CD8-positive, alpha-beta memory T cell (primary cell): ENCODE results near the gene LRBA. TPM values are rescaled to one million over a fixed set of nuclear protein-coding genes. Genes with fewer than 3 reads are reported as not detected.

Experiments used
- CTCF ChIA-PET: fragments of 350-600 bp; sonication (Branson Sonifier 250); formaldehyde crosslinking; loops from one replicate; lab custom pipeline; 2021; ENCODE audit warnings: antibody characterized with exemption; lab: Charles Lee
- POLR2A ChIA-PET: fragments of 350-600 bp; sonication (Branson Sonifier 250); formaldehyde crosslinking; loops from one replicate; lab custom pipeline; 2021; ENCODE audit warnings: antibody characterized with exemption; lab: Charles Lee
- DNase-seq, 5 donors: peaks; one replicate each; pipeline versions ENCODE4 v3.0.0 to v3.0.0-alpha.2; 2020 to 2022; ENCODE audit warnings: mixed read lengths in 1 of 5
- H3K27ac ChIP-seq: one replicate; pipeline ENCODE4 v1.7.0; 2013; ENCODE audit warnings: low read depth, mild to moderate bottlenecking, low read length, moderate library complexity
- H3K27me3 ChIP-seq: 2 replicates; pipeline ENCODE4 v1.7.0; 2013; ENCODE audit warnings: low read length, mild to moderate bottlenecking; ENCODE audit not compliant: insufficient read depth, poor library complexity, severe bottlenecking
- H3K36me3 ChIP-seq: 2 replicates; pipeline ENCODE4 v1.7.0; 2013; ENCODE audit warnings: mild to moderate bottlenecking, low read length, moderate library complexity; ENCODE audit not compliant: insufficient read depth
- H3K4me1 ChIP-seq: 2 replicates; pipeline ENCODE4 v1.7.0; 2013; ENCODE audit warnings: mild to moderate bottlenecking, low read length, moderate library complexity; ENCODE audit not compliant: insufficient read depth
- H3K4me3 ChIP-seq: 2 replicates; pipeline ENCODE4 v1.7.0; 2013; ENCODE audit warnings: mild to moderate bottlenecking, low read length
- H3K9me3 ChIP-seq: 2 replicates; pipeline ENCODE4 v1.7.0; 2013; ENCODE audit warnings: mild to moderate bottlenecking, low read length
- H3K27ac Mint-ChIP-seq, 8 donors: one replicate each; pipeline ENCODE4 v1.8.0; 2020 to 2021; ENCODE audit warnings: mixed read lengths in 8 of 8, mild to moderate bottlenecking in 6 of 8, inconsistent platforms in 3 of 8, moderate library complexity in 3 of 8
- H3K27me3 Mint-ChIP-seq, 2 donors: one replicate each; pipeline ENCODE4 v1.8.0; 2020 to 2021; ENCODE audit warnings: mixed read lengths in 2 of 2, mild to moderate bottlenecking in 1 of 2, moderate library complexity in 1 of 2
- H3K36me3 Mint-ChIP-seq, 3 donors: one replicate each; pipeline ENCODE4 v1.8.0; 2020 to 2021; ENCODE audit warnings: mixed read lengths in 3 of 3, inconsistent platforms in 1 of 3, mild to moderate bottlenecking in 1 of 3
- H3K4me1 Mint-ChIP-seq, 3 donors: one replicate each; pipeline ENCODE4 v1.8.0; 2020 to 2021; ENCODE audit warnings: mixed read lengths in 3 of 3, inconsistent platforms in 1 of 3, mild to moderate bottlenecking in 1 of 3
- H3K4me3 Mint-ChIP-seq, 7 donors: one replicate each; pipeline ENCODE4 v1.8.0; 2020 to 2021; ENCODE audit warnings: mixed read lengths in 7 of 7, mild to moderate bottlenecking in 6 of 7, moderate library complexity in 4 of 7, inconsistent platforms in 2 of 7
- H3K9me3 Mint-ChIP-seq, 5 donors: one replicate each; pipeline ENCODE4 v1.8.0; 2020 to 2022; ENCODE audit warnings: mixed read lengths in 5 of 5, mild to moderate bottlenecking in 3 of 5, moderate library complexity in 2 of 5, inconsistent platforms in 1 of 5
- polyA plus RNA-seq: library from polyadenylated mRNA; unstranded; fragments of 300-500 nt; fragmentation: Illumina TruSeq; gene quantifications from one replicate; pipeline ENCODE4 v1.2.3, GENCODE V29; 2021
- total RNA-seq, 2 experiments: library from RNA; stranded (reverse); gene quantifications; one replicate each; pipeline ENCODE4 v1.2.3, GENCODE V29; 2021

LRBA gene
- total and polyA plus RNA-seq, 3 experiments from 2014 or later, result 25.9 to 61.9 (median 56.4) TPM

DNA sequence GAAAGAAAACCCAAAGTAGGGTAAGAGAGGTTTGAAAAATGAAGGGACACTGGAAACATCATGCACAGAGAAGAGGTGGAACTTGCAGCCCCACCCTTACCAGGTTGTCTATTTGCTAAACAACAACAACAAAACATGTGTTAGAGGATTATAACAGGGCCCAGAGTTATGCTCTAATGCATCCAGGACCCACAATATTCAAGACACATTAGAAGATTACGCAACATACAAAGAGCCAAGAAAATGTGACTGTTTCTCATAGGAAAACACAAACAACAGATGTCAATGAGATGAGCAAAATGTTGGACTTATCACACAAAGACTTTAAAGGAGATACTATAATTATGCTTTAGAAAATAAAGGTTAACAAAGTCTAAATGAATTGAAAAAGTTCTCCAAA lies 128.5 kb downstream of the LRBA start:
- Histone ChIP-seq H3K9me3 (no peaks in the 10 kb centered on the region), H3K27ac (no peak overlapping the region), H3K27me3 (no peaks in the 10 kb centered on the region), H3K36me3 (no peaks in the 10 kb centered on the region), H3K4me3 (no peak overlapping the region), H3K4me1 (no peaks in the 10 kb centered on the region)
- Mint-ChIP-seq H3K4me1 (peaks cover 23 to 49% (median 44%) of the 10 kb centered on the region in 3 donors), H3K36me3 (peaks cover 3 to 34% (median 16%) of the 10 kb centered on the region in 3 donors), H3K4me3 (no peak overlapping the region), H3K27ac (peak overlapping the region in 5 of 8 donors; percentile 23 to 80 (median 32)), H3K27me3 (no peaks in the 10 kb centered on the region), H3K9me3 (no peaks in the 10 kb centered on the region)
- ChIA-PET CTCF (no interaction called here), POLR2A (no interaction called here)
- DNase-seq, result no peak

DNA sequence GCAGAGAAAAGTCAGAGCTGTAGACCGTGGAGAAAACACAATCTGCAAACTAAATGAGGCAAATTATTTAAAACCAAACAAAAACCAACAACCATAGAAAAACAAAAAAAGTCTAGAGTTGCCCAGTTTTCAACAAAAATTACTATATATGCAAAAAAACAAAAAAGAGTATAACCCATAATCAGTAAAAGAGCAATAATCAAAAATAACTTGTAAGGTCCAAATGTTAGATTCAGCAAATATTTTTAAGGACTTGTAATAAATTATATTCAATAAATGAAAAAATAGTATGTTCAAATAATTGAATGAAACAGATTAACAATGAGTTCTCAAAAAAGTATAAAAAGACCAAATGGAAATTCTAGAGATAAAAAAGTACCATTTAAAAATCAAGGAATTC lies 130.5 kb downstream of the LRBA start:
- peaks cover 19 to 40% (median 36%) of the 10 kb centered on the region in 3 donors for H3K4me1 Mint-ChIP-seq
- H3K4me3 ChIP-seq, result no peak overlapping the region
- no peaks in the 10 kb centered on the region for H3K27me3 Mint-ChIP-seq
- ChIA-PET POLR2A (no interaction called here), CTCF (no interaction called here)
- no peaks in the 10 kb centered on the region for H3K9me3 ChIP-seq
- H3K36me3 Mint-ChIP-seq, result peaks cover 7 to 36% (median 20%) of the 10 kb centered on the region in 3 donors
- H3K4me1 ChIP-seq, result no peaks in the 10 kb centered on the region
- no peaks in the 10 kb centered on the region for H3K36me3 ChIP-seq
- no peak for DNase-seq
- H3K4me3 Mint-ChIP-seq, result peak overlapping the region; percentile 28 to 74 (median 67)
- peak overlapping the region in 7 of 8 donors; percentile 10 to 91 (median 80) for H3K27ac Mint-ChIP-seq
- H3K9me3 Mint-ChIP-seq, result no peaks in the 10 kb centered on the region
- H3K27ac ChIP-seq, result no peak overlapping the region
- no peaks in the 10 kb centered on the region for H3K27me3 ChIP-seq

DNA sequence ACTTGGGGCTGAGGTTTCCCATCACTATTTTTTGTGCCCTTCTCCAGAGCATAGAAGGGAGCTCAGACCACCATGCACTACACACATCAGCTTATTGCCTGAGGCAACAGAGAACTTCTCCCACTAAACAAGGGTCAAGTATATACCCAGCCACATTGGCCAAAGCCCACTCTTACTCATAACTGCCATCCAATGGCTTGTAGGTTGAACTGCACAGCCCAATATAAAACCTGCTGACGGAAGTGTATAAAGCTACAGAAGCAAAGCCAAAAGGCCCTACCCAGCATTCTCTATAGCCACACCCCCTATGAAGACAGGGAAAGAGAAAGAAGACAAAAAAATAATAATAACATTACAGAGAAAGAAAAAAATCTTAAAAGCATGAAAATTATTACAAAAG lies 139.7 kb downstream of the LRBA start:
- Histone ChIP-seq H3K9me3 (peaks cover 4% of the 10 kb centered on the region), H3K4me3 (no peak overlapping the region), H3K27ac (no peak overlapping the region), H3K27me3 (no peaks in the 10 kb centered on the region), H3K36me3 (peaks cover 8% of the 10 kb centered on the region), H3K4me1 (no peaks in the 10 kb centered on the region)
- Mint-ChIP-seq H3K9me3 (peaks cover 0 to 8% (median 3%) of the 10 kb centered on the region in 5 donors), H3K36me3 (peaks cover 28 to 64% (median 48%) of the 10 kb centered on the region in 3 donors), H3K27me3 (no peaks in the 10 kb centered on the region), H3K27ac (peak overlapping the region in 1 of 8 donors; percentile 7), H3K4me1 (peaks cover 15 to 24% (median 20%) of the 10 kb centered on the region in 3 donors), H3K4me3 (no peak overlapping the region)
- DNase-seq, result no peak
- ChIA-PET POLR2A (no interaction called here), CTCF (interaction anchor here (1.4 to 1.7 kb wide), 2 partner anchors 8 to 13 kb away, joined by 4 read pairs; no protein-coding TSS in a partner anchor)

DNA sequence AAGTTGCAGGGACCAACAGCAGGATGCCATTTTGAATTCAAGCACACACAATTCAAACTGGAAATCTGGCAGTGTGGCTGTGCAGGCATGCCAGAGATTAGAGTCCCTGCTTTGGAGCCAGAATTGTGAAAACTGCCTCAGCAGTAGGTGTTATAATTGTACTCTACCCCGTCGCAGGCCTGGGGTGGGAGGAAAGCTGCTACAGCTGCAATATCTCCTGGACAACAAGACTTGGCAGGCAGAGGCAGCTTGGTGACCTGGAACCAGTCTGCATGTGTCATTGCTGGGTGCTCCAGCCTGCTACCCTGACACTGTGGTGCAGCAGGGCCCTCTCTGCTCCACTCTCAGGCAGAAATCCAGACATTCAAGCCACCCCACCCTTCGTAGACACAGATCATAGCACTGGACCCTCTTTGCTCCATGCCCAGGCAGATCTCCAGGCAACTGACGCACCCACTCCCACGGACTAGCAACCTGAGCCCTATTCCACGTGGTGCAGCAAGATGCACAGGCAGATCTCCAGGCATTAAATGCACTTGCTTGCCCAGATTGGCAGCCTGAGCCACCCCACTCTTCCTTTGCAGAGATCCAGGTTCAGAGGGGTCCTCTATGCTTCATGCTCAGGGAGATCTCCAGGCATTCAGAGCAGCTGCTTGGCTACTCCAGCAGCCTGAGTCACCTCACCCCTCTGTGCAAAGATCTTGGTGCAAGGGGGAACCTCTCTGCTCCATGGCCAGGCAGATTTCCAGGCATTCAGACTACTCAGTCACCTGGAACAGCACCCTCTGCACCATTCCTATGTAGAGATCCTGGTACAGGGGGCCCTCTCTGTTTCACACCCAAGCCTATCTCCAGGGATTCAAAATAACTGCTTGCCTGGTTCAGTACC lies 140.5 kb downstream of the LRBA start:
- no peak overlapping the region for H3K4me3 ChIP-seq
- no peak for DNase-seq
- H3K36me3 ChIP-seq, result peaks cover 8% of the 10 kb centered on the region
- POLR2A ChIA-PET, result no interaction called here
- Mint-ChIP-seq H3K4me1 (peaks cover 15 to 24% (median 20%) of the 10 kb centered on the region in 3 donors), H3K9me3 (peaks cover 0 to 8% (median 3%) of the 10 kb centered on the region in 5 donors), H3K27me3 (no peaks in the 10 kb centered on the region), H3K27ac (peak overlapping the region in 3 of 8 donors; percentile 17 to 81 (median 29)), H3K36me3 (peaks cover 21 to 61% (median 41%) of the 10 kb centered on the region in 3 donors), H3K4me3 (no peak overlapping the region)
- H3K4me1 ChIP-seq, result no peaks in the 10 kb centered on the region
- H3K27me3 ChIP-seq, result no peaks in the 10 kb centered on the region
- H3K9me3 ChIP-seq, result peaks cover 4% of the 10 kb centered on the region
- CTCF ChIA-PET, result interaction anchor here (1.7 kb wide), 1 partner anchor 14 kb away, joined by 4 read pairs; no protein-coding TSS in a partner anchor
- no peak overlapping the region for H3K27ac ChIP-seq

DNA sequence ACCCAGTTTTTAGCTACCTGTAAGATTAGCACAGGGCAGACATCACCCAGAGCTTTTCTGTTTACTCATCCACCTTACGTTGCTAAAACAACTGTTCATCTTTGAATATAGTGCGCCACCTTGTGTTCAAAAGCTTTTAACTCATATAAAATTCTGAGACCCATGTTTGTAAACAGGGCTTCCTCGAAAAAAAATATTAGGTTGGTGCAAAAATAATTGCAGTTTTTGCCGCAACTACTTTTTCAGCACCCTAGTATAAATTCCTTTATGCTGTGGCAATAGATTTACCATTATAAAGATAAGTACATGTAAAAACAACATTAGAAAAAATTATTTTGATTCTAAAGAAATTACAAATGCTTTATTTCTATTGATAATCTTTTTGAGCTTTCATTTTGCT lies 147.9 kb downstream of the LRBA start:
- Mint-ChIP-seq H3K27ac (no peak overlapping the region), H3K27me3 (peaks cover 0 to 2% of the 10 kb centered on the region in 2 donors), H3K9me3 (no peaks in the 10 kb centered on the region), H3K4me1 (peaks cover 0 to 4% (median 0%) of the 10 kb centered on the region in 3 donors), H3K36me3 (peaks cover 3 to 35% (median 3%) of the 10 kb centered on the region in 3 donors), H3K4me3 (no peak overlapping the region)
- H3K27me3 ChIP-seq, result no peaks in the 10 kb centered on the region
- no peak overlapping the region for H3K4me3 ChIP-seq
- no peaks in the 10 kb centered on the region for H3K9me3 ChIP-seq
- peaks cover 4% of the 10 kb centered on the region for H3K36me3 ChIP-seq
- peak in 2 of 5 donors; percentile 58 to 67 for DNase-seq
- ChIA-PET POLR2A (interaction anchor here (0.6 to 0.7 kb wide), 2 partner anchors 14 to 39 kb away, joined by 3 to 6 read pairs; no protein-coding TSS in a partner anchor), CTCF (interaction anchor here (0.6 to 3.1 kb wide), 21 partner anchors 9 to 887 kb away, joined by 3 to 18 read pairs (median 3); no protein-coding TSS in a partner anchor)
- no peak overlapping the region for H3K27ac ChIP-seq
- H3K4me1 ChIP-seq, result no peaks in the 10 kb centered on the region

DNA sequence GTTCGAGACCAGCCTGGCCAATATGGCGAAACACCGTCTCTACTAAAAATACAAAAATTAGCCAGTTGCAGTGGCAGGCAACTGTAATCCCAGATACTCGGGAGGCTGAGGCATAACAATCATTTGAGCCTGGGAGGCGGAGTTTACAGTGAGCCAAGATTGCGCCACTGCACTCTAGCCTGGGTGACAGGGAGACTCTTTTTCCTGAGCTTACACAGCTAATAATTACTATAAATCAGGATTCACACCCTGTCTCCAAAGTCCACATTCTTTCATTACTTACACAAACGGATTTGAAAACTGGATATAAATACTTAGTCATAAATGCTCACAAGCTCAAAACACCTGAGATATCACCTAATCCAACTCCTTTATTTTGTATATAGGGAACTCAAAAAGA lies 151.6 kb downstream of the LRBA start:
- DNase-seq, result no peak
- POLR2A ChIA-PET, result no interaction called here
- Histone ChIP-seq H3K36me3 (no peaks in the 10 kb centered on the region), H3K27ac (no peak overlapping the region), H3K4me3 (no peak overlapping the region), H3K4me1 (no peaks in the 10 kb centered on the region), H3K9me3 (no peaks in the 10 kb centered on the region), H3K27me3 (no peaks in the 10 kb centered on the region)
- peaks cover 0 to 21% (median 4%) of the 10 kb centered on the region in 3 donors for H3K36me3 Mint-ChIP-seq
- no peak overlapping the region for H3K27ac Mint-ChIP-seq
- no peaks in the 10 kb centered on the region for H3K9me3 Mint-ChIP-seq
- CTCF ChIA-PET, result no interaction called here
- peaks cover 0 to 2% of the 10 kb centered on the region in 2 donors for H3K27me3 Mint-ChIP-seq
- H3K4me3 Mint-ChIP-seq, result no peak overlapping the region
- H3K4me1 Mint-ChIP-seq, result peaks cover 0 to 4% (median 0%) of the 10 kb centered on the region in 3 donors

DNA sequence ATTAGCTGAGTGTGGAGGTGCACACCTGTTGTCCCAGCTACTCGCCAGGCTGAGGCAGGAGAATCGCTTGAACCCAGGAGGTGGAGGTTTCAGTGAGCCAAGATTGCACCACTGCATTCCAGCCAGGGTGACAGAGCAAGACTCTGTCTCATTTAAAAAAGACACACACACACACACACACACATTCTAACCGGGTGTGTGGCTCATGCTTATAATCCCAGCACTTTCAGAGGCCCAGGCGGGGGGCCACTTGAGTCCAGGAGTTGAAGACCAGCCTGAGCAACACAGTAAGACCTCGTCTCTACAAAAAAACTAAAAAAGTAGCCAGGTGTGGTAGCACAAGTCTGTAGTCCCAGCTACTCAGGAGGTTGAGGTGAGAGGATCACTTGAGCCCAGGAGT lies 152.3 kb downstream of the LRBA start:
- H3K27me3 Mint-ChIP-seq, result peaks cover 0 to 2% of the 10 kb centered on the region in 2 donors
- ChIA-PET CTCF (no interaction called here), POLR2A (no interaction called here)
- H3K9me3 Mint-ChIP-seq, result no peaks in the 10 kb centered on the region
- Histone ChIP-seq H3K27ac (no peak overlapping the region), H3K4me3 (no peak overlapping the region), H3K9me3 (no peaks in the 10 kb centered on the region), H3K27me3 (no peaks in the 10 kb centered on the region), H3K4me1 (no peaks in the 10 kb centered on the region), H3K36me3 (no peaks in the 10 kb centered on the region)
- H3K4me3 Mint-ChIP-seq, result no peak overlapping the region
- peaks cover 0 to 20% (median 2%) of the 10 kb centered on the region in 3 donors for H3K36me3 Mint-ChIP-seq
- peaks cover 0 to 4% (median 0%) of the 10 kb centered on the region in 3 donors for H3K4me1 Mint-ChIP-seq
- DNase-seq, result no peak
- H3K27ac Mint-ChIP-seq, result no peak overlapping the region

DNA sequence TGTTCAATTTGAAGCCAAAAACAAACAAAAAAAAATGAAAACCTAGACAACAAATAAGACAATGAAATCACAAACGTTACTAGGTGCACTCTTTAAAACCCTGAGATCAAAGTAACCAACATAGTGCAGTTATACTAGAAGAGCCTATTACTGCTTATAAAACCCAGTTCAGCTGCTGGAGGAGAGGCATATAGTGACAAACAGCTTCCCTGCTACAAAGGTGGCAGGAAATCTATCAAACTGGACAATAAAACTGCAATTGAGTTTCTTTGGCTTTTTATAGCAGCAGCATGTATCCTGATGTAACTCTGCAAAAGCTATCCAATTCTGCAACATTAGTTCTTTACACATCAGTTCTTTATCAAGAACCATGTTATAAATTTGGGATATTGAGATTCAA lies 155.6 kb downstream of the LRBA start:
- POLR2A ChIA-PET, result no interaction called here
- Histone ChIP-seq H3K36me3 (no peaks in the 10 kb centered on the region), H3K9me3 (no peaks in the 10 kb centered on the region), H3K4me1 (no peaks in the 10 kb centered on the region), H3K4me3 (no peak overlapping the region), H3K27me3 (no peaks in the 10 kb centered on the region), H3K27ac (no peak overlapping the region)
- H3K9me3 Mint-ChIP-seq, result no peaks in the 10 kb centered on the region
- no peak overlapping the region for H3K4me3 Mint-ChIP-seq
- DNase-seq, result no peak
- no peaks in the 10 kb centered on the region for H3K4me1 Mint-ChIP-seq
- no peaks in the 10 kb centered on the region for H3K27me3 Mint-ChIP-seq
- CTCF ChIA-PET, result no interaction called here
- H3K36me3 Mint-ChIP-seq, result peaks cover 0 to 15% (median 4%) of the 10 kb centered on the region in 3 donors
- H3K27ac Mint-ChIP-seq, result no peak overlapping the region
